Activated T-cell treated with anti-CD3 and anti-CD28 coated beads, Interleukin-2, amount 50 U/mL, for 72 hours (primary cell): Measurements from ENCODE around the gene AMZ1. TPM values are rescaled to one million over a fixed set of nuclear protein-coding genes. Genes with fewer than 3 reads are reported as not detected.

Experiments
- ATAC-seq, 2 donors: fragments of 150-1000 bp; cut with Tn5 transposase; replicated peaks in 1 of 2; 2 replicates each; pipeline ENCODE4 v1.10.0; 2021; ENCODE audit warnings: moderate library complexity in 2 of 2, mild to moderate bottlenecking in 1 of 2
- DNase-seq, 2 donors: peaks; one replicate each; pipeline ENCODE4 v3.0.0; 2021 to 2022; ENCODE audit warnings: mixed read lengths in 1 of 2
- H3K27ac Mint-ChIP-seq: one replicate; pipeline ENCODE4 v1.8.0; 2022; ENCODE audit warnings: mild to moderate bottlenecking, moderate library complexity, mixed read lengths
- H3K27me3 Mint-ChIP-seq: one replicate; pipeline ENCODE4 v1.8.0; 2022; ENCODE audit warnings: low read depth, mixed read lengths
- H3K36me3 Mint-ChIP-seq, 2 donors: one replicate each; pipeline ENCODE4 v1.8.0; 2022; ENCODE audit warnings: mixed read lengths in 2 of 2, mild to moderate bottlenecking in 1 of 2; ENCODE audit not compliant: insufficient read depth in 2 of 2
- H3K4me1 Mint-ChIP-seq: one replicate; pipeline ENCODE4 v1.8.0; 2022; ENCODE audit warnings: low read depth, mixed read lengths
- H3K4me3 Mint-ChIP-seq, 2 donors: one replicate each; pipeline ENCODE4 v1.8.0; 2022; ENCODE audit warnings: mild to moderate bottlenecking in 2 of 2, mixed read lengths in 2 of 2, moderate library complexity in 2 of 2
- H3K9me3 Mint-ChIP-seq, 2 donors: one replicate each; pipeline ENCODE4 v1.8.0; 2022; ENCODE audit warnings: mixed read lengths in 2 of 2
- total RNA-seq, 2 donors: library from RNA; stranded (reverse); gene quantifications; one replicate each; pipeline ENCODE4 v1.2.3, GENCODE V29; 2022

AMZ1 gene
- total RNA-seq, 2 donors from 2014 or later, result 0.34 to 1.3 TPM

- Mint-ChIP-seq H3K4me3 (no peak overlapping the region), H3K36me3 (no peaks in the 10 kb centered on the region), H3K27ac (no peak overlapping the region), H3K9me3 (no peaks in the 10 kb centered on the region), H3K4me1 (no peaks in the 10 kb centered on the region), H3K27me3 (no peaks in the 10 kb centered on the region)
- DNase-seq, result no peak
- ATAC-seq, result no peak
Observed at GRCh38 chr7:2657920-2658671, 29.9 kb upstream of the AMZ1 start.

- H3K36me3 Mint-ChIP-seq, result no peaks in the 10 kb centered on the region
- H3K27ac Mint-ChIP-seq, result no peak overlapping the region
- no peaks in the 10 kb centered on the region for H3K4me1 Mint-ChIP-seq
- ATAC-seq (no peak), DNase-seq (no peak)
- H3K27me3 Mint-ChIP-seq, result no peaks in the 10 kb centered on the region
- H3K4me3 Mint-ChIP-seq, result no peak overlapping the region
- H3K9me3 Mint-ChIP-seq, result no peaks in the 10 kb centered on the region
Observed at GRCh38 chr7:2658941-2659340, 29.1 kb upstream of the AMZ1 start.

- Mint-ChIP-seq H3K4me3 (no peak overlapping the region), H3K4me1 (no peaks in the 10 kb centered on the region), H3K27ac (no peak overlapping the region), H3K9me3 (no peaks in the 10 kb centered on the region), H3K27me3 (no peaks in the 10 kb centered on the region), H3K36me3 (no peaks in the 10 kb centered on the region)
- DNase-seq (no peak), ATAC-seq (no peak)
Observed at GRCh38 chr7:2659556-2660358, 28.2 kb upstream of the AMZ1 start.

- no peaks in the 10 kb centered on the region for H3K4me1 Mint-ChIP-seq
- no peak for DNase-seq
Observed at GRCh38 chr7:2660359-2661095, 27.5 kb upstream of the AMZ1 start.

GRCh38 chr7:2661096-2661449, 26.9 kb upstream of the AMZ1 start:
- Mint-ChIP-seq H3K27me3 (no peaks in the 10 kb centered on the region), H3K27ac (no peak overlapping the region), H3K4me1 (no peaks in the 10 kb centered on the region), H3K9me3 (no peaks in the 10 kb centered on the region), H3K4me3 (no peak overlapping the region), H3K36me3 (no peaks in the 10 kb centered on the region)
- DNase-seq (no peak), ATAC-seq (no peak)

More at GRCh38 chr7:2660359-2661095, 27.5 kb upstream of the AMZ1 start:
- no peak overlapping the region for H3K4me3 Mint-ChIP-seq
- no peaks in the 10 kb centered on the region for H3K9me3 Mint-ChIP-seq
- no peak overlapping the region for H3K27ac Mint-ChIP-seq
- H3K27me3 Mint-ChIP-seq, result no peaks in the 10 kb centered on the region
- no peaks in the 10 kb centered on the region for H3K36me3 Mint-ChIP-seq
- no peak for ATAC-seq

- Mint-ChIP-seq H3K27me3 (no peaks in the 10 kb centered on the region), H3K36me3 (no peaks in the 10 kb centered on the region), H3K4me3 (no peak overlapping the region), H3K4me1 (no peaks in the 10 kb centered on the region), H3K9me3 (no peaks in the 10 kb centered on the region), H3K27ac (no peak overlapping the region)
- no peak for DNase-seq
- no peak for ATAC-seq
Observed at GRCh38 chr7:2661602-2662272, 26.3 kb upstream of the AMZ1 start.

- DNase-seq, result no peak
- Mint-ChIP-seq H3K27me3 (no peaks in the 10 kb centered on the region), H3K27ac (no peak overlapping the region), H3K4me3 (no peak overlapping the region), H3K4me1 (no peaks in the 10 kb centered on the region), H3K36me3 (no peaks in the 10 kb centered on the region), H3K9me3 (no peaks in the 10 kb centered on the region)
- no peak for ATAC-seq
Observed at GRCh38 chr7:2662273-2663120, 25.5 kb upstream of the AMZ1 start.

- H3K36me3 Mint-ChIP-seq, result no peaks in the 10 kb centered on the region
- H3K27me3 Mint-ChIP-seq, result peaks cover 7% of the 10 kb centered on the region
- no peak overlapping the region for H3K27ac Mint-ChIP-seq
- H3K9me3 Mint-ChIP-seq, result no peaks in the 10 kb centered on the region
- H3K4me3 Mint-ChIP-seq, result no peak overlapping the region
- no peaks in the 10 kb centered on the region for H3K4me1 Mint-ChIP-seq
- no peak for DNase-seq
- ATAC-seq, result no peak
Observed at GRCh38 chr7:2663121-2663886, 24.7 kb upstream of the AMZ1 start.

- no peaks in the 10 kb centered on the region for H3K36me3 Mint-ChIP-seq
- H3K9me3 Mint-ChIP-seq, result no peaks in the 10 kb centered on the region
- ATAC-seq (no peak), DNase-seq (no peak)
- H3K27ac Mint-ChIP-seq, result no peak overlapping the region
- H3K4me1 Mint-ChIP-seq, result no peaks in the 10 kb centered on the region
- peaks cover 9% of the 10 kb centered on the region for H3K27me3 Mint-ChIP-seq
- H3K4me3 Mint-ChIP-seq, result no peak overlapping the region
Observed at GRCh38 chr7:2663960-2664359, 24.0 kb upstream of the AMZ1 start.

GRCh38 chr7:2665359-2665791, 22.6 kb upstream of the AMZ1 start:
- DNase-seq (no peak), ATAC-seq (no peak)
- peaks cover 16% of the 10 kb centered on the region for H3K27me3 Mint-ChIP-seq
- H3K4me1 Mint-ChIP-seq, result no peaks in the 10 kb centered on the region
- no peaks in the 10 kb centered on the region for H3K9me3 Mint-ChIP-seq
- no peak overlapping the region for H3K27ac Mint-ChIP-seq
- no peaks in the 10 kb centered on the region for H3K36me3 Mint-ChIP-seq
- peak overlapping the region in 1 of 2 donors; percentile 31 for H3K4me3 Mint-ChIP-seq

GRCh38 chr7:2666155-2666554, 21.8 kb upstream of the AMZ1 start:
- peaks cover 5% of the 10 kb centered on the region for H3K4me1 Mint-ChIP-seq
- peaks cover 16% of the 10 kb centered on the region for H3K27me3 Mint-ChIP-seq
- ATAC-seq (no peak), DNase-seq (no peak)
- no peak overlapping the region for H3K27ac Mint-ChIP-seq
- no peaks in the 10 kb centered on the region for H3K9me3 Mint-ChIP-seq
- H3K36me3 Mint-ChIP-seq, result no peaks in the 10 kb centered on the region
- no peak overlapping the region for H3K4me3 Mint-ChIP-seq
